T1000 (cell line): Measurements from ENCODE around the gene RNGTT.
"Not testable (repeated sequence)": the region's sequence is repeated elsewhere in the genome, so short reads cannot be mapped to it uniquely, and the experiment has no call there.

ENCODE experiments used
- DNase-seq: peaks from one replicate; lab custom pipeline; 2025; ENCODE audit warnings: mixed read lengths; lab: John Stamatoyannopoulos, UW

The RNGTT gene

GRCh38 chr6:88716399-88716798 is 247.0 kb downstream of the RNGTT start:
- DNase-seq: not testable (repeated sequence)

GRCh38 chr6:88712243-88712936 is 251.0 kb downstream of the RNGTT start:
- DNase-seq: no peak

GRCh38 chr6:88709819-88710246 is 253.6 kb downstream of the RNGTT start:
- no peak for DNase-seq

- DNase-seq: no peak
Observed at GRCh38 chr6:88708197-88708744, 255.1 kb downstream of the RNGTT start.

- DNase-seq: no peak
Observed at GRCh38 chr6:88705601-88706000, 257.8 kb downstream of the RNGTT start.

DNA sequence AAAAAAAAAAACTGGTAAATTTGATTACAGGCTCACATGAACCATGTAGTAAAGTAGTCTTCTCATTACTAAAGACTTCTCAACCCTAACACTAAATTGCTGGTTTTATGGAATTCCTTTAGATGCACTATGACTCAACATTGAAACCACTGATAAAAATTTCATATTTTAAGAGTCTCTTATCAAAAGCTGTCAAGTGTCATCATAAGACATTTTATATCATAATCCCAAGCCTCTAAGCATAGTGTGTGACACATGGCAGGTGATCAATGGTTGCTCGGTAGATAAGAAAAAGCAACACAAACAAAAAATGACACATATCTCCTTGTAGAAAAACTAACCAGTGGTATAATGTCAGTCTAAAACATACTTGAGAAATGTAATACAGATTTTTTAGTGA is 258.4 kb downstream of the RNGTT start:
- DNase-seq: no peak

DNA sequence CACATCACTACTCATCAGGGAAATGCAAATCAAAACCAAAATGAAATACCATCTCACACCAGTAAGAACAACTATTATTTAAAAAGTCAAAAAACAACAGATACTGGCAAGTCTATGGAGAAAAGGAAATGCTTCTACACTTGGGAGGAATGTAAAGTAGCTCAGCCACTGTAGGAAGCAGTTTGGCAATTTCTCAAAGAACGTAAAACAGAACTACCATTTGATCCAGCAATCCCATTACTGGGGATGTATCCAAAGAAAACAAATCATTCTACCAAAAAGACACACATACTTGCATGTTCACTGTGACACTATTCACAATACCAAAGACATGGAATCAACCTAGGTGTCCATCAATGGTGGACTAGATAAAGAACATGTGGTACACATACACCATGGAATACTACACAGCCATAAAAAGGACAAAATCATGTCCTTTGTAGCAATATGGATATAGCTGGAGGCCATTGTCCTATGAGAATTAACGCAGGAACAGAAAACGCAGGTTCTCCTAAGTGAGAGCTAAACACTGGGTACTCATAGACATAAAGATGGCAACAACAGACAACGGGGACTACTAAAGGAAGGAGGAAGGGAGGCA is 260.4 kb downstream of the RNGTT start:
- no peak for DNase-seq

- no peak for DNase-seq
Observed at GRCh38 chr6:88698661-88699060, 264.8 kb downstream of the RNGTT start.

- DNase-seq: no peak
Observed at GRCh38 chr6:88695937-88696336, 267.5 kb downstream of the RNGTT start.

- no peak for DNase-seq
Observed at GRCh38 chr6:88683734-88684133, 279.7 kb downstream of the RNGTT start.

DNA sequence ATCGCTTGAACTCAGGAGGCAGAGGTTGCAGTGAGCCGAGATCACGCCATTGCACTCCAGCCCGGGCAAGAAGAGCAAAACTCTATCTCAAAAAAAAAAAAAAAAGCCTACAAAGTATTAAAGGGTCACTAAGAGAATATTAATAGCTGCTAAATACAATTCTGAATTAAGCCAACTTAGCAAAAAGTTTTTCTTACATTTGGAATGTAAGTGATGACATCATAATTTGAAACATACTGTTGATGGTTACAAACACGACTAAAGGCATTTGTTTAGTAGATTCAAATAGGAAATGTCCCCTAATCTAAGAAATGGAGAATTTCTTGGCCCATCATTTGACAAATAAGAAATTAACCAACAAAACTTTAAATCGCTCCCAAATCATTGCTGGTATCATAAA is 282.8 kb downstream of the RNGTT start:
- no peak for DNase-seq

DNA sequence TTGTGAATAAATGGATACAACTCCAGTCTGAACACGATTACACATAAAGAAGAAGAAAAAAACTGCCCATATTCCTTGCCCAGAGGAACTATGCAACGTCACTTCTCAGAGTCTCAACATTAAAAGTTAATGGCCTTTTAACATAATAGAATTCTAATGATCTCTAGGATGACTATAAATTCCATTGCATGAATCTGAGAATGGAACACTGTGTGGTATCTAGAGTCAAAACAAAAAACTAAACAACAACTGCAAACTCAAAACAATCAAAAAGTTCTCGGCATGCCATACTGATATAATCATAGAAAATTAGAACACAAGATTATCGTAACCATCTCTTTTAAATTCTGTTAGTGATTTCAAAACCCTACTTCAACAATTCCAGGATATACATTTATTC is 283.6 kb downstream of the RNGTT start:
- DNase-seq: no peak

DNA sequence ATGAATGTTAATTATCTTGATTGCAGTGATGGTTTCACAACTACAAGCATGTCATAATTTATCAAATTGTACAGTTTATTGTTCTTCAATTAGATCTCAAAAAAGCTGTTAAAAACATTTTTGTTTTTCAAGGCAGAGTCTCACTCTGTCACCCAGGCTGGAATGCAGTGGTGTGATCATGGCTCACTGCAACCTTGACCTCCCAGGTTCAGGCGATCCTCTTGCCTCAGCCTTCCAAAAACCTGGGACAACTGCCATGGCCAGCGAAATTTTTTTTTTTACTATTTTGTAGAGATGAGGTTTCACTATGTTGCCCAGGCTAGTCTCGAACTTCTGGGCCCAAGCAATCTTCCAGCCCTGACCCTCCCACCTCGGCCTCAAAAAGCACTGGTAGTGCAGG is 286.1 kb downstream of the RNGTT start:
- DNase-seq: no peak

GRCh38 chr6:88671624-88672023 is 291.8 kb downstream of the RNGTT start:
- DNase-seq: no peak

- DNase-seq: no peak
Observed at GRCh38 chr6:88670369-88670768, 293.0 kb downstream of the RNGTT start.

GRCh38 chr6:88669475-88669874 is 293.9 kb downstream of the RNGTT start:
- DNase-seq: no peak

GRCh38 chr6:88666901-88667300 is 296.5 kb downstream of the RNGTT start:
- no peak for DNase-seq

GRCh38 chr6:88665131-88665530 is 298.3 kb downstream of the RNGTT start:
- DNase-seq: no peak

DNA sequence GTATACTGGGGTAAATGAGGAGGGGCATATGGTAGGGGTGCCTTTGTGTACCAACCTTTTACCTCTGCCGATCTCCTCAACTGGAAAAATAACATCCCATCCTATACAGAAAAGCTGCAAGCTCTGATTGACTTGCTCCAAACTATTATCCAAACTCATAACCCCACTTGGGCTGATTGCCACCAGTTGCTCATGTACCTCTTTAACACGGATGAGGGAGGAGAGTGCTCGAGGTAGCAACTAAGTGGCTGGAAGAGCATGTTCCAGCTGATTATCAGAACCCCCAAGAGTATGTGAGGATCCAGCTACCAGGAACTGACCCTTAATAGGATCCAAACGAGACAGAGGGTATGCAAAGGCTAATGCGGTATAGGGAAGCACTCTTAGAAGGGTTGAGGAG is 299.6 kb downstream of the RNGTT start:
- no peak for DNase-seq

DNA sequence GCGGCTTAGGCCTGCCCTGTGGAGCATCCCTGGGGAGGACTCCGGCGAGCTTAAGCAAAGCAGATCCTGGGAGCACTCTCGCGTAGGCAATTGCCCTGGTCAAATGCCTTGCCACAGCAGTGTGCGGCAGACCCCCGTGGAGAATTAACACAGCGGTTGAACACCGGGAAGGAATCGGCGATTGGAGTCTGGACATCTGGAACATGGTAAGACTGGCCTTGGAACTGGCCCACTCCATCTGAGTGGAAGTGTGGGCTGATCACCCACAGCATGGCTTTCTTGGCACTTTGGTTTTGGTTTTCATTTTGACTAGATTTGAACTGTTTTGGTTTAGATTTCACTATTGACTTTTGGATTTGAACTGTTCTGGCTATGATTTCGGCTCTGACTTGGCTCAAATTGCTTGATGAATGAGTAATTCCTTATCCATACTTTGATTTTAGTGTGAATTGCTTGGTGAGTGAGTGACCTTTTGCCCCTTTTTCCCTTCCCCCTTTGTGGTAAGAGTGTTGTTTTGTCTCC is 300.7 kb downstream of the RNGTT start:
- DNase-seq: no peak

GRCh38 chr6:88662163-88662580 is 301.2 kb downstream of the RNGTT start:
- no peak for DNase-seq

GRCh38 chr6:88661136-88661535 is 302.3 kb downstream of the RNGTT start:
- no peak for DNase-seq

DNA sequence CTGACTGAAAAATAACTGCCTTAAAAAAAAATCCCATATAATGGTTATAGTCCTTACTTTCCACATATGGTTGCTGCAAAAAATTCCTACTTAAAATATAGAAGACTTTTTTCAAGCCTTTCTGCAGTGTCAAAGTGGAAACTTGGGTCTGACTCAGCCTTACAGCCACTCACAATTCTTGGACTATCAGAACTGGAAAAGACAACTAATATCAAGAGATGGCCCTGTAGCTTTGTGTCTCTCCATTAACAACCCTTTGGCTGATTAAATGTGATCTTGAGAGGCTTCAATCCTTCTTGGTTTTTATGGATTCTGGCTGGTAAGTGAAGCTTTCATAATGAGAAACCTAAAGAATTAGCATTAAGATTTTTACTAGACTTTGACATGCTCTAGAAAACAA is 307.8 kb downstream of the RNGTT start:
- no peak for DNase-seq
